HG02884 (cell line): ENCODE results near the gene OBSCN.
"Not testable (repeated sequence)": the region's sequence is repeated elsewhere in the genome, so short reads cannot be mapped to it uniquely, and the experiment has no call there.

Experiments
- ATAC-seq: cut with Tn5 transposase; IDR thresholded peaks from one replicate; pipeline ENCODE4 v1.9.1; 2021; ENCODE audit warnings: mild to moderate bottlenecking, moderate library complexity; ENCODE audit not compliant: unreplicated experiment

Gene OBSCN

GRCh38 chr1:228182296-228183030, 25.4 kb upstream of the OBSCN start:
- no peak for ATAC-seq

- ATAC-seq, result no peak
Observed at GRCh38 chr1:228184152-228184551, 23.7 kb upstream of the OBSCN start.

- no peak for ATAC-seq
Observed at GRCh38 chr1:228185641-228185965, 22.2 kb upstream of the OBSCN start.

GRCh38 chr1:228188249-228188648, 19.6 kb upstream of the OBSCN start:
- ATAC-seq, result not testable (repeated sequence)

GRCh38 chr1:228190182-228190581, 17.7 kb upstream of the OBSCN start:
- ATAC-seq, result no peak

GRCh38 chr1:228190778-228191177, 17.1 kb upstream of the OBSCN start:
- no peak for ATAC-seq

- no peak for ATAC-seq
Observed at GRCh38 chr1:228194436-228194835, 13.4 kb upstream of the OBSCN start.

- ATAC-seq, result no peak
Observed at GRCh38 chr1:228194921-228195812, 12.7 kb upstream of the OBSCN start.

- no peak for ATAC-seq
Observed at GRCh38 chr1:228197555-228198147, 10.2 kb upstream of the OBSCN start.

- ATAC-seq, result no peak
Observed at GRCh38 chr1:228198977-228199590, 8.8 kb upstream of the OBSCN start.

- no peak for ATAC-seq
Observed at GRCh38 chr1:228204958-228205357, 2.9 kb upstream of the OBSCN start.

GRCh38 chr1:228205526-228206436, 2.1 kb upstream of the OBSCN start:
- ATAC-seq, result no peak

GRCh38 chr1:228206582-228207351, 1.1 kb upstream of the OBSCN start:
- ATAC-seq, result no peak

GRCh38 chr1:228207381-228207810, 448 bp upstream of the OBSCN start:
- no peak for ATAC-seq

- ATAC-seq, result no peak
Observed at GRCh38 chr1:228208831-228209551, 1.1 kb downstream of the OBSCN start.

GRCh38 chr1:228209657-228210056, 1.8 kb downstream of the OBSCN start:
- no peak for ATAC-seq

- no peak for ATAC-seq
Observed at GRCh38 chr1:228210076-228210651, 2.3 kb downstream of the OBSCN start.

- no peak for ATAC-seq
Observed at GRCh38 chr1:228210712-228211530, 3.1 kb downstream of the OBSCN start.
